ENCODE measurements around the gene KRTAP4-16. TPM values are rescaled to one million over a fixed set of nuclear protein-coding genes. Genes with fewer than 3 reads are reported as not detected.

The KRTAP4-16 gene
- polyA plus RNA-seq, 2 of the 4 experiments (the other 2 are of a cell fraction) = not detected

Other genes starting within 250 kb of the KRTAP4-16 start
Only the 30 nearest of the 39 such genes appear.
- gene KRT39, start 135.3 kb downstream of the KRTAP4-16 start, polyA plus RNA-seq (2011; rRNA removed) = not detected in 2 replicates
- not detected in 3 replicates for gene KRT39, start 135.3 kb downstream of the KRTAP4-16 start, polyA plus RNA-seq (2017; fragmentation: RNase III; extraction: RNeasy Plus Mini Kit Qiagen cat#74134 plus additional on column Dnase treatment)
- not detected in 2 replicates for gene KRT40, start 117.9 kb downstream of the KRTAP4-16 start, polyA plus RNA-seq (2011; rRNA removed)
- not detected in 3 replicates for gene KRT40, start 117.9 kb downstream of the KRTAP4-16 start, polyA plus RNA-seq (2017; fragmentation: RNase III; extraction: RNeasy Plus Mini Kit Qiagen cat#74134 plus additional on column Dnase treatment)
- not detected in 2 replicates for gene KRTAP3-3, start 108.0 kb downstream of the KRTAP4-16 start, polyA plus RNA-seq (2011; rRNA removed)
- gene KRTAP3-3, start 108.0 kb downstream of the KRTAP4-16 start, polyA plus RNA-seq (2017; fragmentation: RNase III; extraction: RNeasy Plus Mini Kit Qiagen cat#74134 plus additional on column Dnase treatment) = not detected in 3 replicates
- not detected in 2 replicates for gene KRTAP3-2, start 102.3 kb downstream of the KRTAP4-16 start, polyA plus RNA-seq (2011; rRNA removed)
- not detected in 3 replicates for gene KRTAP3-2, start 102.3 kb downstream of the KRTAP4-16 start, polyA plus RNA-seq (2017; fragmentation: RNase III; extraction: RNeasy Plus Mini Kit Qiagen cat#74134 plus additional on column Dnase treatment)
- gene KRTAP3-1, start 93.1 kb downstream of the KRTAP4-16 start, polyA plus RNA-seq (2011; rRNA removed) = not detected in 2 replicates
- not detected in 3 replicates for gene KRTAP3-1, start 93.1 kb downstream of the KRTAP4-16 start, polyA plus RNA-seq (2017; fragmentation: RNase III; extraction: RNeasy Plus Mini Kit Qiagen cat#74134 plus additional on column Dnase treatment)
- gene KRTAP1-5, start 75.0 kb downstream of the KRTAP4-16 start, polyA plus RNA-seq (2011; rRNA removed) = not detected in 2 replicates
- not detected in 3 replicates for gene KRTAP1-5, start 75.0 kb downstream of the KRTAP4-16 start, polyA plus RNA-seq (2017; fragmentation: RNase III; extraction: RNeasy Plus Mini Kit Qiagen cat#74134 plus additional on column Dnase treatment)
- gene KRTAP1-4, start 72.0 kb downstream of the KRTAP4-16 start, polyA plus RNA-seq (2011; rRNA removed) = not detected in 2 replicates
- gene KRTAP1-4, start 72.0 kb downstream of the KRTAP4-16 start, polyA plus RNA-seq (2017; fragmentation: RNase III; extraction: RNeasy Plus Mini Kit Qiagen cat#74134 plus additional on column Dnase treatment) = not detected in 3 replicates
- not detected in 2 replicates for gene KRTAP1-3, start 67.3 kb downstream of the KRTAP4-16 start, polyA plus RNA-seq (2011; rRNA removed)
- not detected in 3 replicates for gene KRTAP1-3, start 67.3 kb downstream of the KRTAP4-16 start, polyA plus RNA-seq (2017; fragmentation: RNase III; extraction: RNeasy Plus Mini Kit Qiagen cat#74134 plus additional on column Dnase treatment)
- not detected in 2 replicates for gene KRTAP1-1, start 60.8 kb downstream of the KRTAP4-16 start, polyA plus RNA-seq (2011; rRNA removed)
- not detected in 3 replicates for gene KRTAP1-1, start 60.8 kb downstream of the KRTAP4-16 start, polyA plus RNA-seq (2017; fragmentation: RNase III; extraction: RNeasy Plus Mini Kit Qiagen cat#74134 plus additional on column Dnase treatment)
- not detected in 2 replicates for gene KRTAP2-1, start 54.9 kb downstream of the KRTAP4-16 start, polyA plus RNA-seq (2011; rRNA removed)
- not detected in 3 replicates for gene KRTAP2-1, start 54.9 kb downstream of the KRTAP4-16 start, polyA plus RNA-seq (2017; fragmentation: RNase III; extraction: RNeasy Plus Mini Kit Qiagen cat#74134 plus additional on column Dnase treatment)
- gene KRTAP2-2, start 47.0 kb downstream of the KRTAP4-16 start, polyA plus RNA-seq (2011; rRNA removed) = not detected in 2 replicates
- not detected in 3 replicates for gene KRTAP2-2, start 47.0 kb downstream of the KRTAP4-16 start, polyA plus RNA-seq (2017; fragmentation: RNase III; extraction: RNeasy Plus Mini Kit Qiagen cat#74134 plus additional on column Dnase treatment)
- not detected in 2 replicates for gene KRTAP2-3, start 42.1 kb downstream of the KRTAP4-16 start, polyA plus RNA-seq (2011; rRNA removed)
- 0.10 TPM in 1 of 3 replicates, not detected in the others for gene KRTAP2-3, start 42.1 kb downstream of the KRTAP4-16 start, polyA plus RNA-seq (2017; fragmentation: RNase III; extraction: RNeasy Plus Mini Kit Qiagen cat#74134 plus additional on column Dnase treatment)
- gene KRTAP2-4, start 36.3 kb downstream of the KRTAP4-16 start, polyA plus RNA-seq (2011; rRNA removed) = not detected in 2 replicates
- gene KRTAP2-4, start 36.3 kb downstream of the KRTAP4-16 start, polyA plus RNA-seq (2017; fragmentation: RNase III; extraction: RNeasy Plus Mini Kit Qiagen cat#74134 plus additional on column Dnase treatment) = not detected in 3 replicates
- not detected in 2 replicates for gene KRTAP4-7, start 18.1 kb downstream of the KRTAP4-16 start, polyA plus RNA-seq (2011; rRNA removed)
- not detected in 3 replicates for gene KRTAP4-7, start 18.1 kb downstream of the KRTAP4-16 start, polyA plus RNA-seq (2017; fragmentation: RNase III; extraction: RNeasy Plus Mini Kit Qiagen cat#74134 plus additional on column Dnase treatment)
- not detected in 2 replicates for gene KRTAP4-8, start 4.1 kb downstream of the KRTAP4-16 start, polyA plus RNA-seq (2011; rRNA removed)
- not detected in 3 replicates for gene KRTAP4-8, start 4.1 kb downstream of the KRTAP4-16 start, polyA plus RNA-seq (2017; fragmentation: RNase III; extraction: RNeasy Plus Mini Kit Qiagen cat#74134 plus additional on column Dnase treatment)
- gene KRTAP4-9, start 3.2 kb upstream of the KRTAP4-16 start, polyA plus RNA-seq (2011; rRNA removed) = not detected in 2 replicates
- not detected in 3 replicates for gene KRTAP4-9, start 3.2 kb upstream of the KRTAP4-16 start, polyA plus RNA-seq (2017; fragmentation: RNase III; extraction: RNeasy Plus Mini Kit Qiagen cat#74134 plus additional on column Dnase treatment)
- gene KRTAP4-11, start 16.2 kb upstream of the KRTAP4-16 start, polyA plus RNA-seq (2011; rRNA removed) = not detected in 2 replicates
- not detected in 3 replicates for gene KRTAP4-11, start 16.2 kb upstream of the KRTAP4-16 start, polyA plus RNA-seq (2017; fragmentation: RNase III; extraction: RNeasy Plus Mini Kit Qiagen cat#74134 plus additional on column Dnase treatment)
- not detected in 2 replicates for gene KRTAP4-12, start 22.0 kb upstream of the KRTAP4-16 start, polyA plus RNA-seq (2011; rRNA removed)
- gene KRTAP4-12, start 22.0 kb upstream of the KRTAP4-16 start, polyA plus RNA-seq (2017; fragmentation: RNase III; extraction: RNeasy Plus Mini Kit Qiagen cat#74134 plus additional on column Dnase treatment) = not detected in 3 replicates
- not detected in 2 replicates for gene KRTAP4-6, start 38.3 kb upstream of the KRTAP4-16 start, polyA plus RNA-seq (2011; rRNA removed)
- not detected in 3 replicates for gene KRTAP4-6, start 38.3 kb upstream of the KRTAP4-16 start, polyA plus RNA-seq (2017; fragmentation: RNase III; extraction: RNeasy Plus Mini Kit Qiagen cat#74134 plus additional on column Dnase treatment)
- not detected in 2 replicates for gene KRTAP4-5, start 47.6 kb upstream of the KRTAP4-16 start, polyA plus RNA-seq (2011; rRNA removed)
- not detected in 3 replicates for gene KRTAP4-5, start 47.6 kb upstream of the KRTAP4-16 start, polyA plus RNA-seq (2017; fragmentation: RNase III; extraction: RNeasy Plus Mini Kit Qiagen cat#74134 plus additional on column Dnase treatment)
- gene KRTAP4-4, start 58.5 kb upstream of the KRTAP4-16 start, polyA plus RNA-seq (2011; rRNA removed) = not detected in 2 replicates
- gene KRTAP4-4, start 58.5 kb upstream of the KRTAP4-16 start, polyA plus RNA-seq (2017; fragmentation: RNase III; extraction: RNeasy Plus Mini Kit Qiagen cat#74134 plus additional on column Dnase treatment) = not detected in 3 replicates
- gene KRTAP4-3, start 66.0 kb upstream of the KRTAP4-16 start, polyA plus RNA-seq (2011; rRNA removed) = not detected in 2 replicates
- gene KRTAP4-3, start 66.0 kb upstream of the KRTAP4-16 start, polyA plus RNA-seq (2017; fragmentation: RNase III; extraction: RNeasy Plus Mini Kit Qiagen cat#74134 plus additional on column Dnase treatment) = not detected in 3 replicates
- not detected in 2 replicates for gene KRTAP4-2, start 76.0 kb upstream of the KRTAP4-16 start, polyA plus RNA-seq (2011; rRNA removed)
- gene KRTAP4-2, start 76.0 kb upstream of the KRTAP4-16 start, polyA plus RNA-seq (2017; fragmentation: RNase III; extraction: RNeasy Plus Mini Kit Qiagen cat#74134 plus additional on column Dnase treatment) = not detected in 3 replicates
- gene KRTAP4-1, start 82.7 kb upstream of the KRTAP4-16 start, polyA plus RNA-seq (2011; rRNA removed) = 0.32 TPM in 2 replicates
- 0.12 TPM in 2 of 3 replicates, not detected in the other for gene KRTAP4-1, start 82.7 kb upstream of the KRTAP4-16 start, polyA plus RNA-seq (2017; fragmentation: RNase III; extraction: RNeasy Plus Mini Kit Qiagen cat#74134 plus additional on column Dnase treatment)
- gene KRTAP9-1, start 87.7 kb upstream of the KRTAP4-16 start, polyA plus RNA-seq (2011; rRNA removed) = not detected in 2 replicates
- not detected in 3 replicates for gene KRTAP9-1, start 87.7 kb upstream of the KRTAP4-16 start, polyA plus RNA-seq (2017; fragmentation: RNase III; extraction: RNeasy Plus Mini Kit Qiagen cat#74134 plus additional on column Dnase treatment)
- not detected in 2 replicates for gene KRTAP9-2, start 124.4 kb upstream of the KRTAP4-16 start, polyA plus RNA-seq (2011; rRNA removed)
- gene KRTAP9-2, start 124.4 kb upstream of the KRTAP4-16 start, polyA plus RNA-seq (2017; fragmentation: RNase III; extraction: RNeasy Plus Mini Kit Qiagen cat#74134 plus additional on column Dnase treatment) = not detected in 3 replicates
- gene KRTAP9-3, start 130.2 kb upstream of the KRTAP4-16 start, polyA plus RNA-seq (2011; rRNA removed) = not detected in 2 replicates
- gene KRTAP9-3, start 130.2 kb upstream of the KRTAP4-16 start, polyA plus RNA-seq (2017; fragmentation: RNase III; extraction: RNeasy Plus Mini Kit Qiagen cat#74134 plus additional on column Dnase treatment) = not detected in 3 replicates
- gene KRTAP9-8, start 135.8 kb upstream of the KRTAP4-16 start, polyA plus RNA-seq (2011; rRNA removed) = not detected in 2 replicates
- not detected in 3 replicates for gene KRTAP9-8, start 135.8 kb upstream of the KRTAP4-16 start, polyA plus RNA-seq (2017; fragmentation: RNase III; extraction: RNeasy Plus Mini Kit Qiagen cat#74134 plus additional on column Dnase treatment)
- gene KRTAP9-4, start 147.5 kb upstream of the KRTAP4-16 start, polyA plus RNA-seq (2011; rRNA removed) = not detected in 2 replicates
- not detected in 3 replicates for gene KRTAP9-4, start 147.5 kb upstream of the KRTAP4-16 start, polyA plus RNA-seq (2017; fragmentation: RNase III; extraction: RNeasy Plus Mini Kit Qiagen cat#74134 plus additional on column Dnase treatment)
- gene KRTAP9-9, start 153.2 kb upstream of the KRTAP4-16 start, polyA plus RNA-seq (2011; rRNA removed) = not detected in 2 replicates
- not detected in 3 replicates for gene KRTAP9-9, start 153.2 kb upstream of the KRTAP4-16 start, polyA plus RNA-seq (2017; fragmentation: RNase III; extraction: RNeasy Plus Mini Kit Qiagen cat#74134 plus additional on column Dnase treatment)

Measured in A549 (cell line).